Neural cell (in vitro differentiated cells): ENCODE results near the gene FA2H. TPM values are rescaled to one million over a fixed set of nuclear protein-coding genes. Genes with fewer than 3 reads are reported as not detected.

Experiments used
- H2AFZ ChIP-seq: fragments of 200-600, 300-800 bp; sonication (generic), shearing (Covaris generic); 2 replicates; pipeline ENCODE4 v1.6.0; 2014; ENCODE audit warnings: low read depth, mild to moderate bottlenecking, antibody characterized with exemption, low read length, moderate library complexity
- H3F3A ChIP-seq: fragments of 200-600 bp; shearing (Covaris generic); 2 replicates; pipeline ENCODE4 v1.6.1; 2016; ENCODE audit warnings: mild to moderate bottlenecking, moderate library complexity, mixed read lengths, antibody characterized with exemption, low read length; ENCODE audit not compliant: insufficient read depth, poor library complexity, severe bottlenecking
- H3K27ac ChIP-seq: fragments of 200-600, 300-800 bp; sonication (generic), shearing (Covaris generic); 2 replicates; pipeline ENCODE4 v1.5.1; 2014; ENCODE audit warnings: mild to moderate bottlenecking, low read length, moderate library complexity
- H3K27me3 ChIP-seq: fragments of 300-800, 200-600 bp; sonication (generic), shearing (Covaris generic); 2 replicates; pipeline ENCODE4 v1.6.0; 2014; ENCODE audit warnings: mild to moderate bottlenecking, low read depth, low read length, moderate library complexity; ENCODE audit not compliant: insufficient read depth
- H3K36me3 ChIP-seq: fragments of 300-800, 200-600 bp; sonication (generic), shearing (Covaris generic); 2 replicates; pipeline ENCODE4 v1.5.1; 2014; ENCODE audit warnings: mild to moderate bottlenecking, antibody characterized with exemption, low read length, moderate library complexity; ENCODE audit not compliant: insufficient read depth
- H3K4me2 ChIP-seq: fragments of 300-800, 200-600 bp; sonication (generic), shearing (Covaris generic); 2 replicates; pipeline ENCODE4 v1.6.0; 2014; ENCODE audit warnings: mild to moderate bottlenecking, low read length
- H3K4me3 ChIP-seq: fragments of 300-800, 200-600 bp; sonication (generic), shearing (Covaris generic); 2 replicates; pipeline ENCODE4 v1.5.1; 2014; ENCODE audit warnings: mild to moderate bottlenecking, low read length, moderate library complexity
- H3K79me2 ChIP-seq: fragments of 200-600 bp; shearing (Covaris generic); replicated peaks from 2 replicates; pipeline ENCODE4 v1.6.0; 2014; ENCODE audit warnings: mild to moderate bottlenecking, low read length, moderate library complexity; ENCODE audit not compliant: insufficient read depth
- H3K9ac ChIP-seq: fragments of 300-800, 200-600 bp; sonication (generic), shearing (Covaris generic); 2 replicates; pipeline ENCODE4 v1.6.1; 2016; ENCODE audit warnings: mild to moderate bottlenecking, low read length, mixed read lengths
- H3K9me2 ChIP-seq: fragments of 200-600 bp; shearing (Covaris generic); 2 replicates; pipeline ENCODE4 v1.6.1; 2016; ENCODE audit warnings: mild to moderate bottlenecking, low read length, mixed read lengths; ENCODE audit not compliant: insufficient read depth
- H3K9me3 ChIP-seq: fragments of 200-600, 300-800 bp; sonication (generic), shearing (Covaris generic); 2 replicates; pipeline ENCODE4 v1.6.1; 2016; ENCODE audit warnings: mild to moderate bottlenecking, mixed run types, low read length, moderate library complexity, mixed read lengths
- H4K20me1 ChIP-seq: fragments of 200-600 bp; shearing (Covaris generic); 2 replicates; pipeline ENCODE4 v1.6.1; 2016; ENCODE audit warnings: mild to moderate bottlenecking, mixed run types; ENCODE audit not compliant: insufficient read depth
- EP300 ChIP-seq: fragments of 450-650 bp; conservative IDR thresholded peaks from 2 replicates; pipeline ENCODE4 v1.6.1; 2014; ENCODE audit warnings: antibody characterized with exemption, mild to moderate bottlenecking, moderate library complexity; ENCODE audit not compliant: poor library complexity, severe bottlenecking
- EZH2 ChIP-seq: fragments of 200-600, 300-800 bp; shearing (Covaris generic), sonication (generic); IDR thresholded peaks from 2 replicates; pipeline ENCODE4 v1.6.1; 2014; ENCODE audit warnings: antibody characterized with exemption, low read length, borderline replicate concordance, mild to moderate bottlenecking; ENCODE audit not compliant: insufficient read depth, poor library complexity, severe bottlenecking
- MXI1 ChIP-seq: fragments of 450-650 bp; conservative IDR thresholded peaks from 2 replicates; pipeline ENCODE4 v1.6.1; 2014; ENCODE audit warnings: antibody characterized with exemption, mild to moderate bottlenecking; ENCODE audit not compliant: poor library complexity, severe bottlenecking
- POLR2AphosphoS5 ChIP-seq: IDR thresholded peaks from 2 replicates; pipeline ENCODE4 v1.6.1; 2012
- RAD21 ChIP-seq: fragments of 450-650 bp; conservative IDR thresholded peaks from 2 replicates; pipeline ENCODE4 v1.6.1; 2014; ENCODE audit warnings: antibody characterized with exemption, mild to moderate bottlenecking, moderate library complexity
- SMC3 ChIP-seq: fragments of 450-650 bp; conservative IDR thresholded peaks from 2 replicates; pipeline ENCODE4 v1.6.1; 2014; ENCODE audit warnings: antibody characterized with exemption, mild to moderate bottlenecking, moderate library complexity; ENCODE audit not compliant: poor library complexity
- TAF1 ChIP-seq: IDR thresholded peaks from 2 replicates; pipeline ENCODE4 v1.6.1; 2012; ENCODE audit warnings: low read depth
- polyA plus RNA-seq: library from polyadenylated mRNA; depleted of rRNA; stranded (reverse); fragments of >200 nt; gene quantifications from 2 replicates; pipeline ENCODE4 v1.2.3, GENCODE V29; 2014
- TF ChIP-seq, protein P1 (sequence below): IDR thresholded peaks from 2 replicates; pipeline ENCODE4 v1.6.1; 2012; ENCODE audit warnings: borderline replicate concordance
- TF ChIP-seq, protein P2 (sequence below): fragments of 450-650 bp; IDR thresholded peaks from 2 replicates; pipeline ENCODE4 v1.5.1; 2014; ENCODE audit warnings: antibody characterized with exemption, mild to moderate bottlenecking, moderate library complexity; ENCODE audit not compliant: poor library complexity, severe bottlenecking

FA2H gene
- polyA plus RNA-seq, 1 donor from 2014 or later: not detected

DNA sequence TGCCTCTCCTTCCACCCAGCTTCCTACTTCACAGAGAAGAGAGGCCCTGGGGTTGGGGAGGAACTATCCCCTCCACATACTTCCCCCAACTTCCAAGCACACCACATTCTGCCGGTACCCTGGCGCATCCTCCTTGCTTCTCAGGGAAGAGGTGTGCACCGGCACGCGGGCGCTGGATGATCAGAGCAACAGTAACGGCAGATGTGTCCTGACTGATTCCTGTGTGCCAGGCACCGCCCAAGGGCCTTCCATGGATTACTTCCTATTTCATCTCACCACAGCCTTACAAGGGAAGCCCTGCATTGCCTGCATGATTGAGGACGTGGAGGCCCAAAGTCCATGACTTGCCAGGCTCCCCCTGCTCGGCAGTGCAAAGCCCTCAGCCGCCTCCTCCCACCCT is 52.9 kb downstream of the FA2H start:
- Histone ChIP-seq H3K27me3 (no peaks in the 10 kb centered on the region), H4K20me1 (no peaks in the 10 kb centered on the region), H3F3A (no peaks in the 10 kb centered on the region), H3K27ac (no peak overlapping the region), H3K4me3 (no peak overlapping the region), H3K9ac (no peak overlapping the region), H3K9me2 (no peaks in the 10 kb centered on the region), H3K79me2 (no peaks in the 10 kb centered on the region), H2AFZ (no peak overlapping the region), H3K36me3 (no peaks in the 10 kb centered on the region), H3K9me3 (peaks cover 3% of the 10 kb centered on the region), H3K4me2 (no peak overlapping the region)
- TF ChIP-seq RAD21: no peak

DNA sequence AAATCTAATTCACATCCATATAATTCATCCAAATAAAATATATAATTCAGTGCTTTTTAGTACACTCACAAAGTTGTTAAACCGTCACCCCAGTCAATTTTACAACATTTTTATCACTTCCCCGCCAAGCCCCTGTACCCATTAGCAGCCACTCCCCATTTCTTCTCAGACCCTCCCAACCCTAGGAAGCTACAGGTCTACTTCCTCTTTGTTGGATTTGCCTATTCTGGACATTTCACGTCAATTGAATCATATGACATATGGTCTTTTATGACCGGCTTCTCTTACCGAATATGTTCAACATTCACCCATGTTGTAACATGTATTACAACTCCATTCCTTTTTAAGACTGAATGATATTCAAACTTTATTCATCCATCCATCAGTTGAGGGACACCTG is 54.0 kb downstream of the FA2H start:
- Histone ChIP-seq H3K4me3 (no peak overlapping the region), H3K4me2 (no peak overlapping the region), H3K9ac (no peak overlapping the region), H3K9me3 (peaks cover 3% of the 10 kb centered on the region), H3K79me2 (no peaks in the 10 kb centered on the region), H3K36me3 (no peaks in the 10 kb centered on the region), H3K27ac (no peak overlapping the region), H4K20me1 (no peaks in the 10 kb centered on the region), H3F3A (no peaks in the 10 kb centered on the region), H2AFZ (no peak overlapping the region), H3K27me3 (no peaks in the 10 kb centered on the region), H3K9me2 (no peaks in the 10 kb centered on the region)
- TF ChIP-seq RAD21: no peak
- no peak for TF ChIP-seq EP300
- no peak for TF ChIP-seq TAF1
- TF ChIP-seq SMC3: no peak
- TF ChIP-seq, protein P1, sequence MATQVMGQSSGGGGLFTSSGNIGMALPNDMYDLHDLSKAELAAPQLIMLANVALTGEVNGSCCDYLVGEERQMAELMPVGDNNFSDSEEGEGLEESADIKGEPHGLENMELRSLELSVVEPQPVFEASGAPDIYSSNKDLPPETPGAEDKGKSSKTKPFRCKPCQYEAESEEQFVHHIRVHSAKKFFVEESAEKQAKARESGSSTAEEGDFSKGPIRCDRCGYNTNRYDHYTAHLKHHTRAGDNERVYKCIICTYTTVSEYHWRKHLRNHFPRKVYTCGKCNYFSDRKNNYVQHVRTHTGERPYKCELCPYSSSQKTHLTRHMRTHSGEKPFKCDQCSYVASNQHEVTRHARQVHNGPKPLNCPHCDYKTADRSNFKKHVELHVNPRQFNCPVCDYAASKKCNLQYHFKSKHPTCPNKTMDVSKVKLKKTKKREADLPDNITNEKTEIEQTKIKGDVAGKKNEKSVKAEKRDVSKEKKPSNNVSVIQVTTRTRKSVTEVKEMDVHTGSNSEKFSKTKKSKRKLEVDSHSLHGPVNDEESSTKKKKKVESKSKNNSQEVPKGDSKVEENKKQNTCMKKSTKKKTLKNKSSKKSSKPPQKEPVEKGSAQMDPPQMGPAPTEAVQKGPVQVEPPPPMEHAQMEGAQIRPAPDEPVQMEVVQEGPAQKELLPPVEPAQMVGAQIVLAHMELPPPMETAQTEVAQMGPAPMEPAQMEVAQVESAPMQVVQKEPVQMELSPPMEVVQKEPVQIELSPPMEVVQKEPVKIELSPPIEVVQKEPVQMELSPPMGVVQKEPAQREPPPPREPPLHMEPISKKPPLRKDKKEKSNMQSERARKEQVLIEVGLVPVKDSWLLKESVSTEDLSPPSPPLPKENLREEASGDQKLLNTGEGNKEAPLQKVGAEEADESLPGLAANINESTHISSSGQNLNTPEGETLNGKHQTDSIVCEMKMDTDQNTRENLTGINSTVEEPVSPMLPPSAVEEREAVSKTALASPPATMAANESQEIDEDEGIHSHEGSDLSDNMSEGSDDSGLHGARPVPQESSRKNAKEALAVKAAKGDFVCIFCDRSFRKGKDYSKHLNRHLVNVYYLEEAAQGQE: no peak
- TF ChIP-seq EZH2: no peak
- TF ChIP-seq, protein P2, sequence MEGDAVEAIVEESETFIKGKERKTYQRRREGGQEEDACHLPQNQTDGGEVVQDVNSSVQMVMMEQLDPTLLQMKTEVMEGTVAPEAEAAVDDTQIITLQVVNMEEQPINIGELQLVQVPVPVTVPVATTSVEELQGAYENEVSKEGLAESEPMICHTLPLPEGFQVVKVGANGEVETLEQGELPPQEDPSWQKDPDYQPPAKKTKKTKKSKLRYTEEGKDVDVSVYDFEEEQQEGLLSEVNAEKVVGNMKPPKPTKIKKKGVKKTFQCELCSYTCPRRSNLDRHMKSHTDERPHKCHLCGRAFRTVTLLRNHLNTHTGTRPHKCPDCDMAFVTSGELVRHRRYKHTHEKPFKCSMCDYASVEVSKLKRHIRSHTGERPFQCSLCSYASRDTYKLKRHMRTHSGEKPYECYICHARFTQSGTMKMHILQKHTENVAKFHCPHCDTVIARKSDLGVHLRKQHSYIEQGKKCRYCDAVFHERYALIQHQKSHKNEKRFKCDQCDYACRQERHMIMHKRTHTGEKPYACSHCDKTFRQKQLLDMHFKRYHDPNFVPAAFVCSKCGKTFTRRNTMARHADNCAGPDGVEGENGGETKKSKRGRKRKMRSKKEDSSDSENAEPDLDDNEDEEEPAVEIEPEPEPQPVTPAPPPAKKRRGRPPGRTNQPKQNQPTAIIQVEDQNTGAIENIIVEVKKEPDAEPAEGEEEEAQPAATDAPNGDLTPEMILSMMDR: no peak
- no peak for TF ChIP-seq POLR2AphosphoS5
- TF ChIP-seq MXI1: no peak
